GM06990 (cell line): Measurements from ENCODE around the gene GLDC.

Source experiments
- DNase-seq: peaks from one replicate; pipeline ENCODE4 v3.0.0-alpha.2; 2011; ENCODE audit not compliant: insufficient read length; ENCODE audit errors: extremely low read depth
- H3K27me3 ChIP-seq: replicated peaks from 2 replicates; pipeline ENCODE4 v1.6.0; 2011; ENCODE audit warnings: low read length; ENCODE audit not compliant: control insufficient read depth, insufficient read depth
- H3K36me3 ChIP-seq: 2 replicates; pipeline ENCODE4 v1.5.1; 2011; ENCODE audit warnings: low read length; ENCODE audit not compliant: control insufficient read depth, insufficient read depth
- H3K4me3 ChIP-seq: replicated peaks from 2 replicates; pipeline ENCODE4 v1.5.1; 2011; ENCODE audit warnings: low read depth, mild to moderate bottlenecking, control low read depth, low read length
- CTCF ChIP-seq: IDR thresholded peaks from 2 replicates; pipeline ENCODE4 v1.5.1; 2011; ENCODE audit warnings: low read length, control low read depth, mild to moderate bottlenecking, inconsistent platforms; ENCODE audit not compliant: insufficient read depth, poor library complexity, severe bottlenecking

GLDC gene

GRCh38 chr9:6667633-6668280, 22.2 kb upstream of the GLDC start:
- TF ChIP-seq CTCF = peak; percentile 48
- H3K27me3 ChIP-seq = no peaks in the 10 kb centered on the region
- no peak overlapping the region for H3K4me3 ChIP-seq
- no peak for DNase-seq
- no peaks in the 10 kb centered on the region for H3K36me3 ChIP-seq

DNA sequence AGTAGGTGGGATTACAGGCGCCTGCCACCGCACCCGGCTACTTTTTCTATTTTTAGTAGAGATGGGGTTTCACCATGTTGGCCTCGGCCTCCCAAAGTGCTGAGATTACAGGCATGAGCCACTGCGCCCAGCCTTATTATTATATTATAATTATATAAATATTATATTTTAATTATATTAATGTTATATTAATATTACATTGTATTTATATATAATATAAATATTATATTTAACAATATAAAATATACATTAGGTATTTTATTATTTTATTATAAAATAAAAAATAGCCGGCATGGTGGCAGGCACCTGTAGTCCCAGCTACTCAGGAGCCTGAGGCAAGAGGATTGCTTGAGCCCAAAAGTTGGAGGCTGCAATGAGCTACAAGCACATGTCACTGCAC, 21.6 kb upstream of the GLDC start:
- no peak for DNase-seq
- H3K36me3 ChIP-seq = no peaks in the 10 kb centered on the region
- TF ChIP-seq CTCF = no peak
- no peaks in the 10 kb centered on the region for H3K27me3 ChIP-seq
- H3K4me3 ChIP-seq = no peak overlapping the region

GRCh38 chr9:6665628-6666027, 20.1 kb upstream of the GLDC start:
- DNase-seq = no peak
- no peak overlapping the region for H3K4me3 ChIP-seq
- TF ChIP-seq CTCF = no peak
- no peaks in the 10 kb centered on the region for H3K27me3 ChIP-seq
- no peaks in the 10 kb centered on the region for H3K36me3 ChIP-seq

DNA sequence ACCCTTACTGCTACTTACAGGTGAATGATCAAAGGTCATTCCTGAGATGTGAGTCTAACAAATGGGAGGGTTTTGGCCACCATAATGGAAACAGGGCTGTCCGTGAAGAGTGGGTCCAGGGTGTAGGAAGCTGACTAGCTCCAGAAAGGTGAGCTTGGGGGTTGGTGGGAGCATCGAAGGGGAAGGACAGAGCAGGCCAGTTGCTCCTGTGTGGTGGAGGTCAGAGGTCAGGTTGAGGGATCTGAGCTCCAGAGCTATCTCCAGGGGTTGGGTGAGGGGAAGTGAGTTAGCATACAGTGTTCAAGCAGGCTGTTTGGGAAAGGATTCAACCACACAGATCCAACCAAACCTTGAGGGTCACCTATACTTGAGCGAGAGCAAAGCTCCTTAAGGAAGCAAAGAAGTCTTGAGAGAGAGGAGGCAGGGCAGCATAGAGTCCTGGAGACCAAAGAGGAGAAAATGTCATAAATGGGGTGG, 18.7 kb upstream of the GLDC start:
- H3K4me3 ChIP-seq = no peak overlapping the region
- DNase-seq = no peak
- TF ChIP-seq CTCF = no peak
- no peaks in the 10 kb centered on the region for H3K27me3 ChIP-seq
- no peaks in the 10 kb centered on the region for H3K36me3 ChIP-seq

DNA sequence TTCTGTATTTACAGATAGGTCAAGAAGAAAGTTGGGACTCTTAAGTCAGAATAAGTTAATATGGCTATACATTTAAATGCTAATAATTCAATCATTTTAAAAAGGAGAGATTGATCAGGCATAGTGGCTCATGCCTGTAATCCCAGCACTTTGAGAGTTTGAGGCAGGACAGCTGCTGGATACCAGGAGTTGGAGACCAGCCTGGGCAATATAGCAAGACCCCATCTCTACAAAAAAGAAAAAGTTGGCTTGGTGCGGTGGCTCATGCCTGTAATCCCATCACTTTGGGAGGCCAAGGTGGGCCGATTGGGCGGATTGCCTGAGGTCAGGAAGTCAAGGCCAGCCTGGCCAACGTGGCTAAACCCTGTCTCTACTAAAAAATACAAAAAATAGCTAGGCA, 15.0 kb upstream of the GLDC start:
- no peaks in the 10 kb centered on the region for H3K27me3 ChIP-seq
- H3K36me3 ChIP-seq = no peaks in the 10 kb centered on the region
- DNase-seq = no peak
- TF ChIP-seq CTCF = no peak
- H3K4me3 ChIP-seq = no peak overlapping the region
